ENCODE results near the gene MPZ.

GRCh38 chr1:161342821-161343220 lies 33.1 kb upstream of the MPZ start:
- no peak for TF ChIP-seq EP300 (IDR thresholded peaks at IDR 0.05; ENCODE audit: low read depth)
- no peak for TF ChIP-seq POLR2A (IDR thresholded peaks at IDR 0.05)
- TF ChIP-seq CTCF (IDR thresholded peaks at IDR 0.05), result no peak
